ENCODE results near the gene ZNF569.
"Not testable (repeated sequence)": the region's sequence is repeated elsewhere in the genome, so short reads cannot be mapped to it uniquely, and the experiment has no call there.

ZNF569 gene

GRCh38 chr19:37466798-37467607 is at the start of gene ZNF569:
Gene ZNF569, minus strand, starts transcription at chr19:37467444. Its CDS starts 22,523 bp downstream, at chr19:37444921.
- peak; percentile 86 for DNase-seq

GRCh38 chr19:37513397-37513796 is 46.2 kb upstream of the ZNF569 start:
- no peak for DNase-seq

- DNase-seq, result no peak
Measured at GRCh38 chr19:37511821-37512220, 44.6 kb upstream of the ZNF569 start.

- DNase-seq, result no peak
Measured at GRCh38 chr19:37511186-37511585, 43.9 kb upstream of the ZNF569 start.

- no peak for DNase-seq
Measured at GRCh38 chr19:37507167-37507464, 39.9 kb upstream of the ZNF569 start.

GRCh38 chr19:37506387-37507166 is 39.3 kb upstream of the ZNF569 start, which contains the start of gene ZNF793:
Gene ZNF793, plus strand, starts transcription at chr19:37506939. Its CDS starts 16,501 bp downstream, at chr19:37523440.
- peak; percentile 89 for DNase-seq

GRCh38 chr19:37505958-37506386 is 38.7 kb upstream of the ZNF569 start:
- DNase-seq, result no peak

- no peak for DNase-seq
Measured at GRCh38 chr19:37492213-37492612, 25.0 kb upstream of the ZNF569 start.

- DNase-seq, result no peak
Measured at GRCh38 chr19:37484406-37485168, 17.3 kb upstream of the ZNF569 start.

GRCh38 chr19:37472165-37472564 is 4.9 kb upstream of the ZNF569 start:
- DNase-seq, result no peak

GRCh38 chr19:37470216-37470615 is 3.0 kb upstream of the ZNF569 start:
- no peak for DNase-seq

- DNase-seq, result peak; percentile 90
Measured at GRCh38 chr19:37468961-37469777, 1.9 kb upstream of the ZNF569 start, which contains the start of gene ZNF570. Gene ZNF570, plus strand, starts transcription at chr19:37469356. Its CDS starts 999 bp downstream, at chr19:37470355.

GRCh38 chr19:37467608-37468090 is 405 bp upstream of the ZNF569 start:
- no peak for DNase-seq

- no peak for DNase-seq
Measured at GRCh38 chr19:37466277-37466797, 907 bp downstream of the ZNF569 start.

GRCh38 chr19:37452500-37453245 is 14.6 kb downstream of the ZNF569 start:
- no peak for DNase-seq

- DNase-seq, result no peak
Measured at GRCh38 chr19:37413313-37414084, 53.7 kb downstream of the ZNF569 start.

- no peak for DNase-seq
Measured at GRCh38 chr19:37412700-37413099, 54.5 kb downstream of the ZNF569 start.

GRCh38 chr19:37406140-37406846 is 61.0 kb downstream of the ZNF569 start:
- DNase-seq, result not testable (repeated sequence)

- no peak for DNase-seq
Measured at GRCh38 chr19:37403403-37403802, 63.8 kb downstream of the ZNF569 start.

- no peak for DNase-seq
Measured at GRCh38 chr19:37401078-37401477, 66.2 kb downstream of the ZNF569 start.
